ENCODE results near the gene PPT2.
A peak's percentile ranks its signal among the peaks of the same experiment; 100 is the strongest.

Gene PPT2

DNA sequence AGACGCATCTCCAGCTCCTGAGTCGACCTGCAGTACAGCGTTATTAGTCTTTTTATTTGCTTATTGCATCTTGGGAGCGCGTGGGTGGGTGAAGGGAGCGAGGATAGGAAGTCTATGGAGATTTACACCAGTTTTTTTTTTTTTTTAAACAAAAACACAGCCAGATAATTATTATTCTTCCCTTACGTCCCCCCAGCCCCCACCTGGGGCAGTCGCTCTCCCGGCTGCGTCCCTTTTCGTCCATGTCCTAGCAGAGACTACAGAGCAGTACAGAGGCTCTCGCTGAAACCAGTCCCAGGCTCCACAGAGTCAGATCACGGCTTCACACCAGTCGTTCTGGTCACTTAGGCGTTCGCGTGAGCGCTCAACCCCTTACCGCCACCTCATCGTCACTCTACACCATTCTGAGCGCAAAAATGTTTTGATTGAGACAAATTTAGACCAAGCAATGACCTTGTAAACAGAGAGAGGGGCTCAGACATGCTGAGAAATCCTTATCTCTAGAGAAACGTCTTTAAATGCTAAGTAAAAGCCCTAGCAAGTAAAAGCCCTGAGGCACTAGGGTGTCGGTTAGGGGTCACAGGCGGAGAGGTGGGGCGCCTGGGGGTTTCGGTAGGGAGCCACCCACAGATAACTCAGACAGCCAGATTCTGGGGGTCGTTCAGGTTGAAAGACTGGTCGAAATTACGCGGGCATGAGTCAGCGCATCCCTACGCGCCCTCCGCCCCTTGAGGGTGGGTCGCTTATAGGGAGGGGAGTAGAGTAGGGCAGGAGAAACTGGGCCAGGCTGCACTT lies 975 bp upstream of the PPT2 start:
- DNase-seq: peak; percentile 84

- DNase-seq: peak; percentile 88
These were observed 697 bp downstream of the PPT2 start for GRCh38 chr6:32154514-32155161.

GRCh38 chr6:32156891-32157290 lies 3.0 kb downstream of the PPT2 start:
- DNase-seq: no peak

DNA sequence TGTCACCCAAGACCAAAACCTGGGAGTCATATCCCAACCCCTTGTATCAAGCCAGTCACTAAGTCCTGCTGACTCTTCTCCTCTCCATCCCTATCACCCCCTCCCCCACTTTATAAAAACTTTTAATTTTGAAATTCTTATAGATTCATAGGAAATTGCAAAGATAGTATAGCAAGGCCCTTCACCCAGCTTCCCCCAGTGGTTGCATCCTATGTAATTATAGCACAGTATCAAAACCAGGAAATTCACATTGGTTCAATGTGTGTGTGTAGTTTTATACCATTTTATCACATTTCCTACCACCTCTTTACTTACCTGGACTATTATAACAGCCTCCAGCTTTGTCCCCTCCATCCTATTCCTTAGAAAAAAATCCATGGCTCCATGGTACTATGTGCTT lies 4.1 kb downstream of the PPT2 start:
- no peak for DNase-seq

DNA sequence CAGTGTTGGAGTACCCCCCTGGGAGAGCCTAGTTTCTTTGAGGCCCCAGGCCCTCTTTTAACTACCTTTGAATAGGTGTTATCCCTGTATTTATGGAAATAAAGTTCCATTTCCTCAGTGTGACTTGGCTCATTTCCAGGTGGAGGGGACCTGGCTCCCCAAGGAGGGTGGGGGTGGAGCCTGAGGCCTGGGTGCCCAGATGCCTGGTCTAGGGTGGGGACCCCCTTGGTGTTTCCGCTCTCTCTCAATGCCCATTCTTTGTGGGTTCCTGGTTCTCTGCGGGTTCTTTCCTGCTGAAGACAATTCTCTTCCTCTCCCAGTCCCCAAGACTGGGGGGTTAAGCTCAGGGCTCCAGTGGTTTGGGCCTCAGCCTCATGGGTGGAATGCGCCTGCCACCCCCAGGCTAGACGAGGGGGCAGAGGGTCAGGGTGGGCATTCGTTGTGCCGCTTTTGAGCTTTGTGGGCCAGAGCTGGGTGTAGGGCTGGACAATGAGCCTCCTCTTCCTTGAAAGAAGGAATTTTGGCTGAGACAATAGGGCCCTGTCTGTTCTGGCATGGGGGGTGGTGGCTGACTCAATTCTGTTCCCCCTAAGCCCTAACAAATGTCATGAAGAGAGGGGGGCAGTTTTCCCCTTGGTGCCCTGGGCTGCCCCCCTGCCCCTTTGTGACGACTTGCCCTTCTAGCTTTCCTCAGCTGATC lies 9.8 kb downstream of the PPT2 start:
- no peak for DNase-seq

- no peak for DNase-seq
These were observed 10.4 kb downstream of the PPT2 start, which contains the start of gene EGFL8 for GRCh38 chr6:32164295-32164694. Gene EGFL8, plus strand, starts transcription at chr6:32164595. Its CDS starts 1,571 bp downstream, at chr6:32166166.

DNA sequence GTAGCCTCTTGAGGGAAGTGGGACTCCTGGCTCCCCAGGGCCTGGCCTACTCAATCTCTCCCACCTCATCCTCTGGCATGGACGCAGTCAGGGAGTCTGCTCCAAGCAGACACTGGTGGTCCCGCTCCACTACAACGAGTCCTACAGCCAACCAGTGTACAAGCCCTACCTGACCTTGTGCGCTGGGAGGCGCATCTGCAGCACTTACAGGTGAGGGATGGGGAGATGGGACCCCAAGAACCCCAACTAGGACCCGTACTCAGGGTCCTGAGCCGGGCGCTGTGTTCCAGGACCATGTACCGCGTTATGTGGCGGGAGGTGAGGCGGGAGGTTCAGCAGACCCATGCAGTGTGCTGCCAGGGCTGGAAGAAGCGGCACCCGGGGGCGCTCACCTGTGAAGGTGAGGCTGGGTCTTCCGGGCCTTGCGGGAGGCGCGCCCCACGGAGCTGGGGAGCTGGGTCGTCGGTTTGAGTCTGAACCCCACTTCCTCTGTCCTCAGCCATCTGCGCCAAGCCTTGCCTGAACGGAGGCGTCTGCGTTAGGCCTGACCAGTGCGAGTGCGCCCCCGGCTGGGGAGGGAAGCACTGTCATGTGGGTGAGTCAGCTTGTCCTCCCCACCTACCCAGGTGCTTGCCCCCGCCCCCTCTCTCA lies 12.6 kb downstream of the PPT2 start:
- DNase-seq: no peak

GRCh38 chr6:32167154-32167760 lies 13.3 kb downstream of the PPT2 start:
- DNase-seq: no peak

GRCh38 chr6:32167761-32168262 lies 13.9 kb downstream of the PPT2 start:
- DNase-seq: peak; percentile 99

- peak; percentile 79 for DNase-seq
These were observed 14.4 kb downstream of the PPT2 start for GRCh38 chr6:32168350-32168749.

DNA sequence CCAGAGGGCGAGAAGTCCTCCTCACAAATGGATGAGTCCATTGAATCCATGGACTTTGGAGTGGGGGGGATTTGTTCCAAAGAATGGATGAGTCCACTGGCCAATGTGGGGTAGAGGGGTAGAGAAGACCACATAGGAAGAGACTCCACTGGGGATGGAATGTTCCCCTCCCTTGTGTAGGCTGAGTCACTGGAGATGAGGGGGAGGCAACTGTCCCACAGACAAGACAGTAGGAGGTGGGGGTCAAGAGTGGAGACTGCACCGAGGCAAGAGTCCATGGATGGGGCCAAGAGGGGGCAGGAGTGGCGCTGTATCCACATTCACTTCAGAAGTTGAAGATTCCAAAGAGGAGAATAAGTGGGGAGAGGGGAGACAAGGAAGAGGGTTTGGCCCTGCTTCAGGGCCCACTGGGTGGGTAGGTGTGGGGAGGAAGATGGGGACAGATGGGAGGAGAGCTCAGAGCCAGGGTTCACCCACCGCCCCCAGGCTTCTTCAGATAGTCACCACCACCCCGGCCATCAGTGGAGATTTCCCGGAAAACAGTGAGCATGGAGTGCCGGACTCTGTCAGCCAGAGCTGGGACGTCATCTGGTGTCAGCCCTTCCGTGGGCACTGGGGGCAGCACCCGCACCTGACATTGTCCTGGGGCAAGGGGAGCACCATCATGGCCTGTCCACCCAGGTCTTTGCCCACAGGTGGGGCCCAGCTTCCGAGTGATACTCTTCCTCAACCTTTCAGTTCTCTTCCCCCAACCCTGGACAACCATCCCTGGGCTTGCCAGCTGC lies 15.1 kb downstream of the PPT2 start:
- no peak for DNase-seq

- DNase-seq: no peak
These were observed 16.4 kb downstream of the PPT2 start for GRCh38 chr6:32170294-32170693.

DNA sequence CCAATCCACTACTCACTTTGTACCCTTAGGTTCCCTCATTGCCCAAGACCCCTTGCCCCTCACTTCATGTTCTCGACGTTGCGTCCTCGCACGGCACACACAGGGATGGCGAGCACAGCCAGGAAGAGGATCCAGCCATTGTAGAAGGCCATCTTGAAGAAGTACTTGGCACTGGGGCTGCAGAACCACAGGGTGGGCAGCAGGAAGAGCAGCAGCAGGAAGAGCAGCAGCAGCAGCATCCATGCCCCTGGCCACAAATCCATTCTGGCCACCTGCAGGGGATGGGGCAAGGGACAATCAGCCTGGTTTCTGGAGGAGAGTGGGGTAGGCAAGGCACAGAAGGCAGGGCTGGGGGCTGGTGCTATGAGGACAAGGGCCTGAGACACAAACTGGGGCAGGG lies 17.3 kb downstream of the PPT2 start:
- DNase-seq: no peak

DNA sequence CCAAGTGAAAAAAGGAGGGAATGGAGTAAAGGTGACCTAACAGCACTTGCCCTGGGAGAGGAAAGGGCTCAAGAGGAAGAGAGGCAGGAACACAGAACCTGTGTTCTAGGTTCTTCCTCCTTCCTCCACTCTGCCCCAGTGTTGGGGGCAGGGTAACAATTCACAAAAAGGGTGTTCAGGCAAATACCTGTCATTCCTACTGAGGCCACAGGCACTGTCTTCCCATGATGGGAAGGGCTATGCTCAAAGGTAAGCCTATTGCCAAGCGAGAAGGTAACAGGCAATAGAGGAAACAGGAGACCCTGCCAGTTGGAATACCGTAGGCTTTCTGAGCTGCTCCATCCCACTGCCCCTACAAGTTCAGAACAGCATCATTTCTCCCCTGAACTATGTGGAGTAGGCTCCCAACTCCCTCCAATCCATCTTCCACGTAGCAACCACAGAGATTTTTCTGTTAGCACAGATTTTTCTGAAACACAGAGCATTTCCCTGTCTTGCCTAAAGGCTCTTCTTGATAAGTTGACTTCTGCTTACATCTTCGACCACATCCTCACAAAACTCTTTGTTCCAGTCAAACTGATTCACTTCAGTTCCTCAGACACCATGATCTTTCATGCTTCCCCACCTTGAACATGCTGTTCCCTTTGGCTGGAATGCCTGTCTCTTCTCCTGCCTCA lies 19.2 kb downstream of the PPT2 start:
- peak; percentile 35 for DNase-seq

GRCh38 chr6:32174416-32174815 lies 20.5 kb downstream of the PPT2 start:
- DNase-seq: no peak

- DNase-seq: no peak
These were observed 21.4 kb downstream of the PPT2 start for GRCh38 chr6:32175322-32175710.

DNA sequence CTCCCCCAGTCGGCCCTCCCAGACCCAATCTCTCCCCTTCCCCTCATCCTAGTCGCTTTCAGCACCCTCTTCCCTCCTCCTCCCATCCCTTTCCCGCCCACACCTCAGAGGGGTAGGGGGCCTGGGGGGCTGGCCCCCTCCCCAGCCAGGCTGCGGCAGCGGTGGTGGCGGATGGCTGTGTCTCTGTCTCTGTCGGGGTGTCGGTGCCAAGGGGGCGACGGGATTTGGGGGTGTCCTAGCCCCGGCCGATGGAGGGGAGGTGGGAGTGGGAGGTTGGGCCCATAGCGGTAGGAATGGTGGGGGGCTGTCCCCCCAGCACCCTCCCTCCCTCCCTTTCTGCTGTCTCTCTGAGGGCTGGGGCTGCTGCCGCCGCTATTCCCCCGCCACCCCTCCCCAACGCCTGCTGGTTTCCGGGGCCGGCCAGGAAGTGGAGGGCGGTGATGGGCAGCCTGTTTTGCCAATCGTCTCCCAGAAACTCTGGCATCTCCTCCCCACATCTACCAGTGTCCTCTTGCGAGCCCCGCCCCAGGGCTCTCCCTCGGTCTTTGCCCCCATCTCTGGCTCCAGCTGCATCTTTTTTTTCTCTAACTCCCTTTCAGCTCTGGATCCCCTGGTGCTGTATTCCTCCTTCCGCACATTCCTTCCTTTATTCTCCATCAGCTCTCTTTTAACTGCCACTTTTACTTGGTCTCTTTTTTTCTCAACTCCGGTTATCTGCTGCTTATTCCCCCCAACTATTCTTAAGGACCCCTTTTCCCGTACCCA lies 22.0 kb downstream of the PPT2 start, which contains the start of gene AGPAT1:
Gene AGPAT1 (minus strand): TSS at position 374 of the 765 bp plus-strand sequence. CDS start 4,588 bp downstream, outside the sequence.
- DNase-seq: peak; percentile 98

DNA sequence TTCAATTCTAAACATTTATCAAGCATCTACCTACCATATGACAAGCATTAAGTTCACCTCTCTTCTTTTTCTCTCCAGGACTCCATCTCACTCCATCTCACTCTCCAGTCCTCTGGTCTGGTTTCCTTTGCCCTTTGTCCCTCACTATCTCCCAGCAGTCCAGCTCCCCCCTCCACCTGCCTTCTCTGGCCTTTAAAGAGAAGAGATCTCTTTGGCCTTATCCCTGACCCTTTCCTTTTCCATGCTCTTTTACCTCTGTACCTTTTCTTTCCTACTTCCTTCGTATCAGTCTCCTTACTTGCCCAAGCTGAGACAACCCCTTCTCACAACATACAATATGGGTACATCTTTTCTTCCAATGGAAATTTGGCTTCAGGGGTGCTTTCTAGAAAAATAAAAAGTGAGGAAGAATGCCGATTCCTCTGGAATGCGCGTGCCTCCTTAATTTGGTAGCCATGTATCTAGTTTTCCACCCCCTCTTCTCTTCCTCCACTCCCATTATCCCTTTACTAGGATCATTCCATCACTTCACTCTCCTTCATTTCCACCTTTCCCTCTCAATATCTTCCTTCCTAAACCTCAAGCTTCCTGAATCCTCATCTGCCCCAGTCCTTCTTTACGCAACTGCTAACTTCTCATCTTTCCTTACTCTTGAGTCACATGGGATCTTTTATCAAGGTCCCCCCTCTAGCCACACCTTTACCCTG lies 22.7 kb downstream of the PPT2 start:
- peak; percentile 66 for DNase-seq

GRCh38 chr6:32177183-32177787 lies 23.3 kb downstream of the PPT2 start:
- peak; percentile 90 for DNase-seq
